ENCODE measurements around the gene PIGS. TPM values are rescaled to one million over a fixed set of nuclear protein-coding genes. Genes with fewer than 3 reads are reported as not detected.

The PIGS gene
- total and polyA plus RNA-seq, 2 of the 13 experiments (the other 11 are each of a cell fraction or from before 2014, with no cell fraction given): 31.7 to 42.6 TPM

GRCh38 chr17:28529013-28529400, 42.3 kb downstream of the PIGS start:
- TF ChIP-seq ZBED4 (CRISPR knock-in tag; IDR thresholded peaks at IDR 0.05; ENCODE audit: borderline replicate concordance) (no peak), ZNF768 (CRISPR knock-in tag; IDR thresholded peaks at IDR 0.05) (no peak), ZNF572 (CRISPR knock-in tag; IDR thresholded peaks at IDR 0.05) (no peak), ARID4A (CRISPR knock-in tag; IDR thresholded peaks at IDR 0.05; ENCODE audit: borderline replicate concordance) (no peak), TOPORS (CRISPR knock-in tag; IDR thresholded peaks at IDR 0.05) (no peak), ZFP1 (CRISPR knock-in tag; IDR thresholded peaks at IDR 0.05) (no peak)
- no TSS peak for BruUV-seq (replicated peaks)
- Histone ChIP-seq H3K27ac (ENCODE audit: extremely low read length, insufficient read depth, low read length) (no peak overlapping the region), H2AFZ (ENCODE audit: low read length) (no peak overlapping the region), H3K79me2 (ENCODE audit: insufficient read depth, low read length) (no peaks in the 10 kb centered on the region), H3K4me2 (ENCODE audit: low read depth, low read length) (no peak overlapping the region), H3K4me3 (replicated peaks in 1 of 3; ENCODE audit: insufficient read depth in 1 of 3, low read depth in 2 of 3, low read length in 3 of 3) (no peak overlapping the region), H3K9ac (ENCODE audit: insufficient read depth, low read depth, low read length) (no peak overlapping the region), H4K20me1 (ENCODE audit: insufficient read depth, low read length) (no peaks in the 10 kb centered on the region), H3K27me3 (ENCODE audit: control insufficient read depth in 1 of 2, insufficient read depth in 2 of 2, low read length in 2 of 2) (peaks cover 9 to 41% of the 10 kb centered on the region in 2 experiments; a peak in 4 of 5 replicates), H3K9me3 (ENCODE audit: low read length) (no peaks in the 10 kb centered on the region), H3K4me1 (ENCODE audit: insufficient read depth, low read length) (peaks cover 35% of the 10 kb centered on the region), H3K36me3 (replicated peaks in 1 of 2; ENCODE audit: control insufficient read depth in 1 of 2, insufficient read depth in 2 of 2, low read length in 2 of 2) (no peaks in the 10 kb centered on the region)
- intact Hi-C loops (cut with micrococcal nuclease; ENCODE audit: unreplicated experiment) (loop anchor here (5.0 kb wide), 1 partner anchor 738 kb away; no protein-coding TSS in a partner anchor), in situ Hi-C loops (cut with HindIII; ENCODE audit: extremely low pct_ligation_motif_present, low pct_unique_long_range_greater_than_20kb) (no loop called here)
- no peak for ATAC-seq
- no peak for FAIRE-seq
- POLR2A ChIA-PET: no interaction called here
- no peak for DNase-seq (ENCODE audit: low spot score)
- 60% methylated on average over 1 of the region's 3 CpGs for WGBS (ENCODE audit: low lambda C conversion rate)
- CTCF ChIA-PET (ENCODE audit: low intra/inter-chr PET ratio, low total read pairs): no interaction called here
